GM19193 (cell line): ENCODE measurements around the gene SLC25A21.

ENCODE experiments used
- POLR2A ChIP-seq: IDR thresholded peaks from 4 replicates; pipeline ENCODE4 v1.6.1; 2011; ENCODE audit not compliant: insufficient read depth, insufficient read length; ENCODE audit errors: extremely low read depth

SLC25A21 gene

DNA sequence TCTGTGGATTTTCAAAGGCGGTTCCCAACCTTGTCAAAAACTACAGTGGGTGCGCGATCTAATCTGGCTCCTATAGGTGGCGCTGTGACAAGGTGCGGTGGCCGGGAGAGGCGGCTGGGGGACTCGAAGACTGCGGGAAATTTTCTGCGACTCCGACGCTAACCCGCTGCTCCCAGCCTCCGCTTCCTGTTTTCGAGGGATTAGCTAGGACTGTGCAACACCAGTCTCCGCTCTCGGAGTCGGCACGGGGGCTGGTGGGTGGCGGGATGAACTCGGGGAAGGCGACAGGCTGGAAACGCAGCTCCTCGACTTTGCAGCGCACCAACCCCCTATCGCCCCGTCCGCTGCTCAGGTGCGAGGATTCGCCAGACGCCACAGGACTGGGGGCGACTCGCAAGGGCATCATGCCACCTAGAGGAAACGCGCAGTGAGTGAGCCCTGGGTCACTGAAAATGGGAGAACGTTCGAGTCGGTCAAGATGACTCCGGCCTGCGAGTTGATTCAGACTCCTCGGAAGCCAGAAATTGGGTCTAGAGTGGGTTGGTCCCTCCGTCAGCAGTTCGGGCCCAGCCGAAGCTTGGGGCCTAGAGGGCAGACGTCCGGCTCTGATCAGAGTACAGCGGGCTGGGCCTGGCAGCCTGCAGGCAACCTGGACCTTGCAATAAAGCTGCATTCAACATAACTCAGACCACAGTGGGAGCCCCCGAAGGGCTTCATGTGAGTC is 516.3 kb downstream of the SLC25A21 start:
- no peak for TF ChIP-seq POLR2A

GRCh38 chr14:36655571-36655962 is 516.8 kb downstream of the SLC25A21 start:
- no peak for TF ChIP-seq POLR2A

GRCh38 chr14:36654794-36655381 is 517.5 kb downstream of the SLC25A21 start:
- TF ChIP-seq POLR2A: no peak

DNA sequence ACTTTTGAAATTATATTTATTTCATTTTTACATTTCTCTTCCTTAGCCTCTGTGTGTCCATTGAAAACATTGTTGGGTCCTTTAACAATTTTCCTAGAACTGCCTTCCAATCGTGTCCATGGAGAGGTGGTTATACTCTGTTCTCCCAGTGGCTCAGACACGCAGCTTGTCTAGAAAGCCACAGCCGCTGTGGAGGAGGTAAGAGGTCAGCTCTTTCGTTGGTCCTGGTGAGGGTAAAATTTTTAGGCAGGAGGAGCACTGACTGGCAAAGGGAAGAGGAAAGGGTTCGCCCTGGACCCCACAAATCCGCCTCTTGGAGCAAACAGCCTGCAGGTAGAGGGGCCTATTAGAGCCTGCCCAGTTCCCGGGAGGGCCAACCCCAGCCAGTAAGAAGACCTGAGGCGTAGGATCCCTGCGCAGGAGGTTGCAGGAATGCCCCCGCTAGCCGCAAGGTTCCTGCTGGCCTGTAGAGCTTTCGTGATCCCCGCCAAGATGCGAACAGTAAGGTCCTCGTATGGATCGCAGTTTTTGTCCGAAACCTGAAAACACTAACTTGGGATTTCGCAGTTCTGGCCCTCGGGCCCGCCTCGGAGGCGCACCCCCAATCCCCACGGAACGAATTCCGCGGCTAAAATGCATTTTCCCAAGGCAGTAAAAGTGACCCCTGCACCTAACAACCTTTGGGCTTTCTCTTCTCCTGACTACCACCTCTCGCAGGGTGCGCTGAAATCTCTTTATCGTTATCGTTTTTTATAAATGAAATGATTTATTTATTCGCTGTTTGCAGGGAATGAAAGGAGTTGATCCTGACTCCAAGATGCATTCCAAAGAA is 518.2 kb downstream of the SLC25A21 start:
- TF ChIP-seq POLR2A: no peak

DNA sequence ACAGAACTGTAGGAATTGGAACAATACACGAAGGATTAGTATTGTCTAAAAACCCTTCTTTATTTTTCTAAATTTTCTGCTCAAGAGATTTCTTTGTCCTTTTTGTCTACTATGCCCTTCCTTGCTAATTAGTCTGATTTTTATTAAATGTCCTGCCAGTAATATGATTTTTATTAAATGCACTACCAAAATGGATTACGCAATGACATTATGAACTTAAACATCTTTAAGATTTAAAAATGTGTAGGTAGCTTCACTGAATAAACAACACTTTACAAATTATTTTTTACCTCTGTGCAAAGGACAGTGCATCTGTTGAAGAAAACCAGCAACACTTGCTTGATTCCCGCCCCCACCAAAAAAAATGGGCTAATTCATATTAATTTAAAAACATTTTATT is 519.0 kb downstream of the SLC25A21 start:
- TF ChIP-seq POLR2A: no peak

- no peak for TF ChIP-seq POLR2A
Observed at GRCh38 chr14:36652542-36653201, 519.7 kb downstream of the SLC25A21 start.

DNA sequence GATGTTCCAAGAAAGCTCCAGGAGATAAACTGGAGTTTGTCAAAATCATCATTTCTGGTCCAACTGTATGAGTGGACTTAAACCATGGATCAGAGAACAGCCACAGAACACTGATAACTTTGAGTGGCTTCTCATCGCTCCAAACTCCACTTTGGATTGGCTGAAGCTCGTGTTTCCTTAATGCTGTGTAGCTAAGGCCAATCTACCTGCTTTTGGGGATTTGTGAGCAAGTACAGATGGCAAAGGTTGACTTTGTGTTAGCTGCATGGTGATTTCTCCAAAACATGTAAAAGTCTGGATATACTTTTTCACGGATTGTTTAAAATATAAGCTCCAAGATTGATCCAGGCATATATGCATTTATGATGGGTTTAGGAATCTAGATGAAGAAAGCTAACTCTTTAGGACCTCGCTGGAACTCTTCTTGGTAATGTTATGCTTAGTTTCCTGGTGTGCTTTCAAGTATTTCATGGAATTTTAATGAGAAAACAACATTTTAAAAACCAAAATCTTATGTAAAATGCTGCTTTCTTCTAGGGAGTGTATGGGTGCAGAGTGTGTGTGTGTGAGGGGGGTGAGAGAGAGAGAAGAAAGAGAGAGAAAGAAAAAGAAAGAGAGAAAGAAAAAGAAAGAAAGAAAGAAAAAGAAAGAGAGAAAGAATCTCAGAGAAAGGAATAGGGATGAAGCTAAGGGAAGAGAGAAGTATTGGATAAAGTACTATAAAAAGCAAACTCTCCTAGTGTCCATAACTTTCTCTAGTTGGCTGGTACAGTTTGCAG is 522.3 kb downstream of the SLC25A21 start:
- TF ChIP-seq POLR2A: no peak

- no peak for TF ChIP-seq POLR2A
Observed at GRCh38 chr14:36647824-36648753, 524.3 kb downstream of the SLC25A21 start.

DNA sequence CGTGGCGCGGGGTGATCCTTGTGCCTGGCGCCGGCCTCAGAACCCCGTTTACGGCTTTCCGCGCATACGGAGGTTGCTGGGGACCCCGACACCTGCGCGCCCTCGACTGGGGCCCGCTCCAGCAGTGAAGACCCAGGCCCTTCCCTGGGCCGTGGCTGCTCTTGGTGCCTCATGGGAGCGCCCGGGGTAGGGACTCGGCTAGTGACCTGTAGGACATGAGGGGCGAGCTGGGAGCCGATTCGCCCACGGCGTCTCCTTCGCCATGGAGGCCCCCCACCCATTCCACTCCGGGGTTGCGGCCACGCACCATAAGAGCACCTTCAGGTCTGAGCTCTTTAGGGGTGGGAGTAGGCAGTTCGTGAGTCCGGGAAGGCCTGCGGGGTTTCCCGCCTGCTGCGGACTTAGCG is 525.0 kb downstream of the SLC25A21 start:
- TF ChIP-seq POLR2A: no peak

GRCh38 chr14:36646664-36647416 is 525.6 kb downstream of the SLC25A21 start:
- no peak for TF ChIP-seq POLR2A

DNA sequence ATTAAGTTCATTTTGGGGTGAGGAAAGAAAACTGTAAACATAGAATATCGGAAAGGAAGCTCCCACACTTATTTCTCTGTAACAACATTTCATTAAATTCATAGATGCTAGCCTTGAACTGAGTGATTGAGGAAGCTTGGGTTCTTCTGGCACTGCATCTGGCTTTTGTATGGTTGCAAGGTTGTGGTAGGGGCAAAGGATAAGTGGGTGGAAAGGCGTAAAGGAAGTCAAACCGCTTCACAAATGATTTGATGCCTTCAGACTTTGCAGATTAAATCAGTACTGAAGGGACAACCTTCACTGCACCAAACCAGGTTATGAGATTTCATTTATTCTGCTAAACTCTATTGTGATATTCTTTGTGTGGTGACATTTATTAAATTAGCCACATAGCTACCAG is 538.8 kb downstream of the SLC25A21 start:
- no peak for TF ChIP-seq POLR2A
